ENCODE measurements around the gene GABRB2.

- TF ChIP-seq CTCF (IDR thresholded peaks at IDR 0.05) (no peak), ZFX (IDR thresholded peaks at IDR 0.05; ENCODE audit: borderline replicate concordance) (no peak)
These were observed at the start of gene GABRB2 for GRCh38 chr5:161546470-161547301.

Data from 22Rv1 (cell line).